Neuronal stem cell (in vitro differentiated cells): ENCODE data around the gene IGFN1.
"Not testable (repeated sequence)": the region's sequence is repeated elsewhere in the genome, so short reads cannot be mapped to it uniquely, and the experiment has no call there.

Experiments used
- DNase-seq: peaks from one replicate; pipeline ENCODE4 v3.0.0-alpha.2; 2013; ENCODE audit warnings: low spot score
- H2AFZ ChIP-seq: one replicate; pipeline ENCODE4 v1.6.1; 2013; ENCODE audit warnings: mild to moderate bottlenecking, low read length, inconsistent platforms
- H2AK5ac ChIP-seq: 2 replicates; pipeline ENCODE4 v1.6.1; 2013; ENCODE audit warnings: low read depth, mild to moderate bottlenecking, inconsistent platforms, low read length, moderate library complexity, mixed read lengths
- H2BK120ac ChIP-seq: 2 replicates; pipeline ENCODE4 v1.6.1; 2013; ENCODE audit warnings: low read depth, mild to moderate bottlenecking, inconsistent platforms, low read length, moderate library complexity, mixed read lengths
- H2BK12ac ChIP-seq: one replicate; pipeline ENCODE4 v1.6.1; 2013; ENCODE audit warnings: low read length, inconsistent platforms
- H2BK15ac ChIP-seq: 2 replicates; pipeline ENCODE4 v1.6.1; 2013; ENCODE audit warnings: mild to moderate bottlenecking, low read length, inconsistent platforms, mixed read lengths
- H2BK5ac ChIP-seq: one replicate; pipeline ENCODE4 v1.6.1; 2013; ENCODE audit warnings: inconsistent platforms, mild to moderate bottlenecking, low read length, moderate library complexity
- H3K14ac ChIP-seq: one replicate; pipeline ENCODE4 v1.6.1; 2013; ENCODE audit warnings: low read length, inconsistent platforms
- H3K18ac ChIP-seq: 2 replicates; pipeline ENCODE4 v1.6.1; 2013; ENCODE audit warnings: low read length, inconsistent platforms
- H3K23ac ChIP-seq: 2 replicates; pipeline ENCODE4 v1.6.1; 2013; ENCODE audit warnings: low read depth, mild to moderate bottlenecking, mixed read lengths, low read length, inconsistent platforms; ENCODE audit not compliant: poor library complexity
- H3K27ac ChIP-seq: replicated peaks from 3 replicates; pipeline ENCODE4 v1.5.1; 2013; ENCODE audit warnings: low read length, inconsistent platforms
- H3K27me3 ChIP-seq, 3 experiments: 2 replicates each; pipeline ENCODE4 v1.6.1; 2013; ENCODE audit warnings: low read length in 3 of 3, mild to moderate bottlenecking in 2 of 3, inconsistent platforms in 1 of 3, low read depth in 1 of 3, mixed read lengths in 1 of 3, moderate library complexity in 1 of 3; ENCODE audit not compliant: control insufficient read depth in 3 of 3, insufficient read depth in 3 of 3
- H3K36me3 ChIP-seq, 2 donors: replicated peaks in 1 of 2; 2 replicates each; pipeline ENCODE4 v1.6.1; 2013; ENCODE audit warnings: low read length in 2 of 2; ENCODE audit not compliant: control insufficient read depth in 2 of 2, insufficient read depth in 2 of 2
- H3K4ac ChIP-seq: 2 replicates; pipeline ENCODE4 v1.6.1; 2013; ENCODE audit warnings: inconsistent platforms, mild to moderate bottlenecking, low read length, moderate library complexity
- H3K4me1 ChIP-seq, 2 donors: 1 replicate in 1 of 2; 2 replicates in 1 of 2; pipeline ENCODE4 v1.6.1; 2013; ENCODE audit warnings: low read length in 2 of 2, low read depth in 1 of 2; ENCODE audit not compliant: control insufficient read depth in 2 of 2, insufficient read depth in 1 of 2
- H3K4me2 ChIP-seq: one replicate; pipeline ENCODE4 v1.6.1; 2013; ENCODE audit warnings: mild to moderate bottlenecking, low read length, inconsistent platforms; ENCODE audit not compliant: insufficient read depth, poor library complexity, severe bottlenecking
- H3K4me3 ChIP-seq, 2 donors: 2 replicates each; pipeline ENCODE4 v1.5.1; 2013; ENCODE audit warnings: low read length in 2 of 2, mild to moderate bottlenecking in 2 of 2, inconsistent platforms in 1 of 2, moderate library complexity in 1 of 2
- H3K79me1 ChIP-seq: one replicate; pipeline ENCODE4 v1.6.1; 2013; ENCODE audit warnings: low read depth, mild to moderate bottlenecking, inconsistent platforms, low read length, moderate library complexity
- H3K9ac ChIP-seq: one replicate; pipeline ENCODE4 v1.6.1; 2013; ENCODE audit warnings: mild to moderate bottlenecking, low read depth, low read length, inconsistent platforms; ENCODE audit not compliant: poor library complexity
- H3K9me3 ChIP-seq, 2 donors: replicated peaks in 1 of 2; 2 replicates each; pipeline versions ENCODE3 to v1.6.1; 2013; ENCODE audit warnings: low read length in 2 of 2, mild to moderate bottlenecking in 2 of 2, inconsistent platforms in 1 of 2, low read depth in 1 of 2, mixed read lengths in 1 of 2, moderate library complexity in 1 of 2; ENCODE audit not compliant: control insufficient read depth in 2 of 2, insufficient read depth in 1 of 2
- H4K8ac ChIP-seq: one replicate; pipeline ENCODE4 v1.6.1; 2013; ENCODE audit warnings: low read depth, mild to moderate bottlenecking, inconsistent platforms, low read length, moderate library complexity
- H4K91ac ChIP-seq: one replicate; pipeline ENCODE4 v1.6.1; 2013; ENCODE audit warnings: low read length, low read depth, mild to moderate bottlenecking, inconsistent platforms; ENCODE audit not compliant: poor library complexity
- WGBS, 2 donors: extraction: QIAGEN DNeasy Blood & Tissue Kit; methylation state at CpG; one replicate each; pipeline ENCODE4 v1.1.7; 2013; ENCODE audit warnings: missing lambda C conversion rate in 2 of 2, mixed read lengths in 1 of 2; ENCODE audit not compliant: insufficient read length in 2 of 2, insufficient replicate concordance in 1 of 2; ENCODE audit errors: extremely low coverage in 2 of 2; 5-methylcytosine and 5-hydroxymethylcytosine counted together

The IGFN1 gene

DNA sequence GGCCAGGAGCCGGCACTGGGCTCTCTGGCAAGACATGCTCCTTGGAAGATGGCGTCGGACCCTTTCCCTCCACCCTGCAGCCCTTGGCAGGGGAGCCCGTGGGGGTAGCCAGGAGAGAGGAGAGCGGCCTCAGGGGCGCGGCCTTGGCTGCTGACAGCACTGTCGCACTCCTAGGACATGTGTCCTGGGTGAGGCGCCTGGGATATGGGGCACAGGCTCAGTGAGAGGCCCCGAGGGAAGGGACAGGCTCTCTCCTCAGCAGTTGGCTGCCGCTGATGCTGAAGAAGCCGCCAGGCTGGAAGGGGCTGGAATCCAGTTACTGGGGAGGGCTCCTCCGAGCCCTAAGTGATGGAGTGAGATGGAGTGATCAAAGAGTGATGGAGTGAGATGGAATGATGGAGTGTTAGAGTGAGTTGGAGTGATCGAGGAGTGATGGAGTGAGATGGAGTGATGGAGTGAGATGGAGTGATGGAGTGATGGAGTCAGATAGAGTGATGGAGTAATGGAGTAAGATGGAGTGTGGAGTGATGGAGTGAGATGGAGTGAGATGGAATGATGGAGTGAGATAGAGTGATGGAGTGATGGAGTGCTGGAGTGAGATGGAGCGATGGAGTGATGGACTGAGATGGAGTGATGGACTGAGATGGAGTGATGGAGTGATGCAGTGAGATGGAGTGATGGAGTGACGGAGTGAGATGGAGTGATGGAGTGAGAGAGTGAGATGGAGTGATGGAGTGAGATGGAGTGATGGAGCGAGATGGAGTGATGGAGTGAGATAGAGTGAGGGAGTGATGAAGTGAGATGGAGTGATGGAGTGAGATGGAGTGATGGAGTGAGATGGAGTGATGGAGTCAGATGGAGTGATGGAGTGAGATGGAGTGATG, 65.1 kb downstream of the IGFN1 start:
- H3K9ac ChIP-seq = no peak overlapping the region
- H3K4me3 ChIP-seq = peak overlapping the region in 1 of 2 donors; percentile 67
- H2AFZ ChIP-seq = no peak overlapping the region
- H3K18ac ChIP-seq = peak overlapping the region; percentile 85
- H2BK12ac ChIP-seq = peak overlapping the region; percentile 34
- no peak overlapping the region for H4K8ac ChIP-seq
- no peaks in the 10 kb centered on the region for H3K36me3 ChIP-seq
- no peak overlapping the region for H4K91ac ChIP-seq
- no peak overlapping the region for H3K27ac ChIP-seq
- no peak overlapping the region for H3K23ac ChIP-seq
- no peak overlapping the region for H3K4me2 ChIP-seq
- peak overlapping the region; percentile 99 for H2AK5ac ChIP-seq
- WGBS, 2 donors = 100% methylated on average over 3 to 4 of the region's 17 CpGs
- no peak for DNase-seq
- H2BK15ac ChIP-seq = peak overlapping the region; percentile 98
- H3K14ac ChIP-seq = no peak overlapping the region
- H3K4me1 ChIP-seq = peaks cover 0 to 8% of the 10 kb centered on the region in 2 donors
- H3K79me1 ChIP-seq = no peaks in the 10 kb centered on the region
- peak overlapping the region; percentile 9 for H2BK120ac ChIP-seq
- H3K4ac ChIP-seq = no peak overlapping the region
- H3K27me3 ChIP-seq = peaks cover 0 to 24% (median 3%) of the 10 kb centered on the region in 3 experiments
- peak overlapping the region; percentile 53 for H2BK5ac ChIP-seq
- H3K9me3 ChIP-seq = no peaks in the 10 kb centered on the region

DNA sequence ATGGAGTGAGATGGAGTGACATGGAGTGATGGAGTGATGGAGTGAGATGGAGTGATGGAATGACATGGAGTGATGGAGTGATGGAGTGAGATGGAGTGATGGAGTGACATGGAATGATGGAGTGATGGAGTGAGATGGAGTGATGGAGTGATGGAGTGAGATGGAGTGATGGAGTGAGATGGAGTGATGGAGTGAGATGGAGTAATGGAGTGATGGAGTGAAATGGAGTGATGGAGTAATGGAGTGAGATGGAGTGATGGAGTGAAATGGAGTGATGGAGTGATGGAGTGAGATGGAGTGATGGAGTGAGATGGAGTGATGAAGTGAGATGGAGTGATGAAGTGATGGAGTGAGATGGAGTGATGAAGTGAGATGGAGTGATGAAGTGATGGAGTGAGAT, 67.5 kb downstream of the IGFN1 start:
- not testable (repeated sequence) for H2BK15ac ChIP-seq, H3K4me3 ChIP-seq, H2AFZ ChIP-seq, H3K14ac ChIP-seq, H3K27ac ChIP-seq, H3K4me1 ChIP-seq, H4K8ac ChIP-seq, H4K91ac ChIP-seq, H3K4ac ChIP-seq, H3K18ac ChIP-seq, H3K36me3 ChIP-seq, H3K79me1 ChIP-seq, H3K23ac ChIP-seq, H3K9me3 ChIP-seq, DNase-seq, H2AK5ac ChIP-seq, H2BK5ac ChIP-seq, H2BK12ac ChIP-seq, H3K9ac ChIP-seq, H2BK120ac ChIP-seq, H3K4me2 ChIP-seq
- peaks cover 0 to 25% (median 3%) of the 10 kb centered on the region in 3 experiments for H3K27me3 ChIP-seq

DNA sequence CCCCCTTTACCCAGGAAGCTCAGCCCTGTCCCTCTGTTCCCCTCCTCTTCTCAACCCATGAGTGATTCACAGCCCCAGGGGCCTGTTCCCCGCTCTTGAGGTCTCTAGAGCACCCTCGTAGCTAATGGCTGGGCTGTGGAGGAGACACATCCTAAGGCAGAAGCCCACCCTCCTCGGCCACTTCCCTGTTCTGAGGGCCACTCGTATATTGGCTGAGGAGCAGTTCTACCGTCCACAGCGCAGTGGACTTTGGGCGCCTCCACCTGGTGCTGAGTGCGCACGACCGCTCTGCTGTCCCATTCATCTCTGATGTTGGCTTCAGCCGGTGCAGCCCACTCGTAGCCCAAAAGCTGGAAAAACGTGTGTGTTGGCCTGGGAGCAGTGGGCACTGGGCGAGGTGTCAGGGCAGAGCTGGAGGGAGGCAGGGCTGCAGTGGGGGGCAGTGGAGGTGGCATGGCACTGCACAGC, 68.2 kb downstream of the IGFN1 start:
- Histone ChIP-seq H3K36me3 (no peaks in the 10 kb centered on the region), H2BK5ac (peak overlapping the region; percentile 41), H3K4me3 (no peak overlapping the region), H3K18ac (peak overlapping the region; percentile 60), H2AFZ (no peak overlapping the region), H3K23ac (peak overlapping the region; percentile 17), H4K8ac (no peak overlapping the region), H2AK5ac (peak overlapping the region; percentile 47), H3K4ac (no peak overlapping the region), H2BK12ac (no peak overlapping the region), H2BK15ac (peak overlapping the region; percentile 15), H2BK120ac (no peak overlapping the region), H3K79me1 (no peaks in the 10 kb centered on the region), H3K9me3 (no peaks in the 10 kb centered on the region), H3K27ac (no peak overlapping the region), H4K91ac (no peak overlapping the region), H3K4me2 (no peak overlapping the region), H3K27me3 (peaks cover 0 to 25% (median 3%) of the 10 kb centered on the region in 3 experiments), H3K9ac (no peak overlapping the region), H3K14ac (peak overlapping the region; percentile 87), H3K4me1 (peaks cover 0 to 8% of the 10 kb centered on the region in 2 donors)
- WGBS, 2 donors = no CpG with 5 or more reads among the region's 14 CpGs
- DNase-seq = no peak

DNA sequence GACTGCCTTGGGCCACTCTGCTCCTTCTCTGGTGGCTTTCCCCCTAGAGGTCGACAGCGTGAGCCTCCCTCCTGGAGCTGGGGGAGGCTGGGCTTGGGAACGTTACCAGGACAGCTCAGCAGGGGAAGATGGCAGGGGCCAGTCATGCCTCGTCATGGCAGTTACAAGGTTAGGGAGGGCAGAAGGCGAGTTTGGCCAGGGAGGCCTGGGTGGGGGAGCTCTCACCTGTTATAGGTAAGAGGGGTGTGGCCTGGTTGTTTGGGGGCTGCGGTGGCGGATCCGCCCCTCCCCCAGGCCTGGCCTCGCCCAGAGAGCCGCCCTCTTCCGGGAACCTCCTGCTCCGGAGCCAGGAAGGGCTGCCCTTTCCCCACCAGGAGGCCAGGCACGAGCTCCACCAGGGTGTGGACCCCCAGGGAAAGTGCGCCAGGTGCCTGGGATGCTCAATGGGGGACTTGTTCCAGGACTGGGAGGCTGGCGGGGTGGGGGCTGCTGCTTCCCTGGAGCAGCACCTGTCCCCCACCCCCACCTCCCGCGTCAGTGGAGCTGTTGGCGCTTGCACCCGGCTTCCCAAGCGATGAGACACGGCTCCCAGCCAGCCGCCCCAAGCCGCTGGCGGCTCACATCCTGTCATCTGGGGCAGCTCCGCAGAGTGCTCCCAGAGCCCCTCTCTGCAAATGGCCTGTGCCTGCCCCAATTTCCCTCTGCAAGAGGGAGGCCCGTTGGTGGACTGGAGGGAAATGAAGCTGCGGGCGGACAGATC, 69.0 kb downstream of the IGFN1 start:
- Histone ChIP-seq H3K27ac (no peak overlapping the region), H3K18ac (peak overlapping the region; percentile 90), H2BK120ac (peak overlapping the region; percentile 18), H4K91ac (no peak overlapping the region), H3K4me1 (peaks cover 0 to 8% of the 10 kb centered on the region in 2 donors), H3K4ac (no peak overlapping the region), H3K14ac (no peak overlapping the region), H3K36me3 (no peaks in the 10 kb centered on the region), H4K8ac (no peak overlapping the region), H3K79me1 (no peaks in the 10 kb centered on the region), H3K9ac (peak overlapping the region; percentile 31), H2BK15ac (no peak overlapping the region), H2AFZ (peak overlapping the region; percentile 40), H2BK5ac (peak overlapping the region; percentile 13), H3K9me3 (no peaks in the 10 kb centered on the region), H3K27me3 (peaks cover 0 to 25% (median 3%) of the 10 kb centered on the region in 3 experiments), H3K4me3 (no peak overlapping the region), H2AK5ac (no peak overlapping the region), H2BK12ac (no peak overlapping the region), H3K23ac (peak overlapping the region; percentile 10), H3K4me2 (peak overlapping the region; percentile 43)
- WGBS, 2 donors = no CpG with 5 or more reads among the region's 28 CpGs
- DNase-seq = no peak
